ENCODE measurements around the gene ATP2B2.

ATP2B2 gene

DNA sequence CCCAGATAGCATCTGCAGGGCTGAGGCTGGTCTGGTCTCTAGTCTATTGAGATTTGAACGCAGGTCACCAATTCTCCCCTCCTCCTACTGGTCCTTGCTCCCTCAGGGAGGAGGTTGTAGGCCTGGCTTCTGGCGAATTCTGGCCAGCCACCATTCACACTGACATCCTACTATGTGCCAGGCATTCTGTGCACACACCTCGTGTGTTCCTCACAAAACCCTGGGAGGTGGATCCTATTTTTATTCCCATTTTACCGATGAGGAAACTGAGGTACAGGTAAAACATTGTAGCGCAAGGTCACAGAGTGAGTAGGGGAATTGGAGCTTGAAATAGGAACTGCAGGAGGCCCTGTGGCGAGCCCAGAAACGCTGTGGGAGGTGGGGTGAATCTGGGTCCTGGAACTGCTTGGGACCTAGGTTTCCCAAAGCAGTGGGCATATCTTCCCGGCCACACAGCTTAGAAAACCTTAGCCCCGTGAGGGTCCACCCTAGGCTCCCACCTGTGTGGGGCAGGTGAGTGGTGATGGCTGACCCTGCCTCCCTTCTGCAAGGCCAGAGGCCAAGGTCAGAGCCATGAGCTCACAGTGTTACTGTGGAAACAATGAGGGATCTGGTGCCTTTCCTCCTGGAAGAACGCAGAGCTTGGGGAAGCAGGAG is 4.8 kb upstream of the ATP2B2 start:
- Histone ChIP-seq H3K27me3 (ENCODE audit: control insufficient read depth, insufficient read depth, low read length) (peaks cover 35% of the 10 kb centered on the region), H3K4me1 (ENCODE audit: control insufficient read depth, insufficient read depth, low read length) (no peaks in the 10 kb centered on the region), H3K9me3 (replicated peaks; ENCODE audit: low read length) (no peaks in the 10 kb centered on the region)

DNA sequence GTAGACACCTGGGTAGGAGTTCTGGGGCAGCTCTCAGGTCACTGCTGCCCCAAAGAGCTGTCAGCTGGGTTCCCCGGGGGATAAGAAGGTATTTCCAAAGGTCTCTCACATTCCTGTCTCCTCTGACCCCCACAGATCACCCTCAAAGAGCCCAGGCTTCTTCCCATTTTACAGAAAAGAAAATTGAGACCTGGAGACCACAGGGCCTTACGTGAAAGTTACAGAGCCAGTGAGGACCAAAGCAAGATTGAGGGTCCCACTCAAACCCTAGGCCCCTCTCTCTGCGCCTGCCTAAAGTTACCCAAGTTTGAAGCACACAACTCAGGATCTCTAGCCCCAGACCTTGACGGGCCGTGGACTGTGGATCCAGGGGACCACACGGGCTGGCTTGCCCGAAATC is 3.9 kb upstream of the ATP2B2 start:
- Histone ChIP-seq H3K36me3 (ENCODE audit: insufficient read depth, low read length) (no peaks in the 10 kb centered on the region), H3K9me3 (replicated peaks; ENCODE audit: low read length) (no peaks in the 10 kb centered on the region), H3K27me3 (ENCODE audit: control insufficient read depth, insufficient read depth, low read length) (peaks cover 44% of the 10 kb centered on the region), H3K4me2 (ENCODE audit: low read length) (no peak overlapping the region), H3K9ac (ENCODE audit: low read depth, low read length) (no peak overlapping the region), H3K4me1 (ENCODE audit: control insufficient read depth, insufficient read depth, low read length) (no peaks in the 10 kb centered on the region), H3K4me3 (ENCODE audit: low read length) (no peak overlapping the region)

More for the DNA sequence above, 4.8 kb upstream of the ATP2B2 start:
- H3K4me3 ChIP-seq (ENCODE audit: low read length), result no peak overlapping the region
- no peak overlapping the region for H3K4me2 ChIP-seq (ENCODE audit: low read length)
- H3K9ac ChIP-seq (ENCODE audit: low read depth, low read length), result no peak overlapping the region
- no peaks in the 10 kb centered on the region for H3K36me3 ChIP-seq (ENCODE audit: insufficient read depth, low read length)

DNA sequence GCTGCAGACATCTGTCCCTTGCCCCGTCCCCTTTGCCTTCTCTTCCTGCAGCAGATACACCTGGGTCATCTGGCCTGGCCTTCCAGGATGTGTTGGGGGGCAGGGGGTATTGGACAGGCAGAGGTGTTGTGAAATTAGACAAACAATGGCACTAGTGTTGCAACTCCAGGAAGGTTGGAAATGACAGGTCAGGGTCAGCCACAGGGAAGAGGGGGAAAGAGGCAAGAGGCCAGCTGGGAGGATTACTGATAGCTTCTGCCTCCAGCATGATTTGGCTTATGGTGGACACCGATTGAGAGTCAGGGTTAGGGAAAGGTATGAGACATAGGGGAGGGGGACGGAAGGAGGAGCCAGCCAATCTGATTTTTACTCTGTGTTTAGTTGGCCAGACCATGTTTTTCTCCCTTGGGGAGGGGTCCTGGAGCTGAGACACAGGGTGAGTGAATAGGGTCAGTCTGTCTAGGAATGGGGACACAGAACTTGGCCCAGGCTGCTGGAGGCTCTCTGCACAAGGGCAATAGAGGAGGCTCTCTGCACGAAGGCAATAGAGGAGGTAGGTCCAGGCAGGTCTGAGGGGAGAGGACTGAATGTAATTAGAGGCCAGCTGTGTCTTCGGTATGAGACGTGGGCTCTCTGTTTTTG is 3.4 kb upstream of the ATP2B2 start:
- Histone ChIP-seq H3K36me3 (ENCODE audit: insufficient read depth, low read length) (no peaks in the 10 kb centered on the region), H3K9me3 (replicated peaks; ENCODE audit: low read length) (no peaks in the 10 kb centered on the region), H3K4me1 (ENCODE audit: control insufficient read depth, insufficient read depth, low read length) (no peaks in the 10 kb centered on the region), H3K27me3 (ENCODE audit: control insufficient read depth, insufficient read depth, low read length) (peaks cover 50% of the 10 kb centered on the region), H3K9ac (ENCODE audit: low read depth, low read length) (no peak overlapping the region), H3K4me2 (ENCODE audit: low read length) (no peak overlapping the region), H3K4me3 (ENCODE audit: low read length) (no peak overlapping the region)

DNA sequence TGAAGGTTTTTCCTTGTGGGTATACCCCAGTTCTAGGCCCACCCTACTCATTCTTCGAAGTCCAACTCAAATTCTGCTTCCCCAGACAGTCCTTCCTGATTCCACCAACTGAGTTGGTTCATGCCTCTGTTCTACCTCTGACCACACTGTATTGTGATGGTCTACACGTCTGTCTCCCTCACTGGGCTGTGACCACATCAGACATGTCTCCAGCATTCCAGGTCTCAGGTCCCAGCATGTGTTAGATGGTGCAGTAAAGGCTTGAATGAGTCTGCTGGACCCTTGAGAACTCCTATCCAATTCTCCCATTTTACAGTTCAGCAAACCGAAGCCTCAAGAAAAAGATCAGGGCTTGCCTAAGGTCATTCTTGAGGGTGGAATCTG is 2.8 kb upstream of the ATP2B2 start:
- no peaks in the 10 kb centered on the region for H3K9me3 ChIP-seq (replicated peaks; ENCODE audit: low read length)
- H3K4me1 ChIP-seq (ENCODE audit: control insufficient read depth, insufficient read depth, low read length), result no peaks in the 10 kb centered on the region
- H3K4me3 ChIP-seq (ENCODE audit: low read length), result no peak overlapping the region
- H3K36me3 ChIP-seq (ENCODE audit: insufficient read depth, low read length), result no peaks in the 10 kb centered on the region
- no peak overlapping the region for H3K9ac ChIP-seq (ENCODE audit: low read depth, low read length)
- no peak overlapping the region for H3K4me2 ChIP-seq (ENCODE audit: low read length)
- peaks cover 55% of the 10 kb centered on the region for H3K27me3 ChIP-seq (ENCODE audit: control insufficient read depth, insufficient read depth, low read length)

DNA sequence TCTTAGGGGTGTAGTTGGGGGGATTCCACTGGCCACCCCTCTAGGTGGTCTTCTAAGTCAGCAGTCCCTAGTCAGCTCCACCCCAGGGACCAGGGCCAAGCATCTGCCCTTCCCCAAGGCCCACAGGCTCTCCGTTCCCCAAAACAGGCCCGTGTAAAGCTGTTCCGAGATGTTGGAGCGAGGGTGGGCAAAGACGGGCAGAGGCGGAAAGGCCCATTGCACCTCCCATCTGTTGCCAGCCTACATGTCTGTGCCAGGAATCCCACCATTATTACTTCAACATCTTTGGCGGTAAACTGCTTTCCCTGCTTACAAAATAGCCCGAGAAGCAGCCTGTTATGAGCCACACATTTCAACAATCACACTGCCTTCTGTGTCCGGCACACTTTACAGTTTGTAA is 1.9 kb upstream of the ATP2B2 start:
- no peaks in the 10 kb centered on the region for H3K4me1 ChIP-seq (ENCODE audit: control insufficient read depth, insufficient read depth, low read length)
- no peak overlapping the region for H3K4me2 ChIP-seq (ENCODE audit: low read length)
- no peaks in the 10 kb centered on the region for H3K36me3 ChIP-seq (ENCODE audit: insufficient read depth, low read length)
- H3K27me3 ChIP-seq (ENCODE audit: control insufficient read depth, insufficient read depth, low read length), result peaks cover 60% of the 10 kb centered on the region
- H3K9ac ChIP-seq (ENCODE audit: low read depth, low read length), result no peak overlapping the region
- no peak overlapping the region for H3K4me3 ChIP-seq (ENCODE audit: low read length)
- no peaks in the 10 kb centered on the region for H3K9me3 ChIP-seq (replicated peaks; ENCODE audit: low read length)

DNA sequence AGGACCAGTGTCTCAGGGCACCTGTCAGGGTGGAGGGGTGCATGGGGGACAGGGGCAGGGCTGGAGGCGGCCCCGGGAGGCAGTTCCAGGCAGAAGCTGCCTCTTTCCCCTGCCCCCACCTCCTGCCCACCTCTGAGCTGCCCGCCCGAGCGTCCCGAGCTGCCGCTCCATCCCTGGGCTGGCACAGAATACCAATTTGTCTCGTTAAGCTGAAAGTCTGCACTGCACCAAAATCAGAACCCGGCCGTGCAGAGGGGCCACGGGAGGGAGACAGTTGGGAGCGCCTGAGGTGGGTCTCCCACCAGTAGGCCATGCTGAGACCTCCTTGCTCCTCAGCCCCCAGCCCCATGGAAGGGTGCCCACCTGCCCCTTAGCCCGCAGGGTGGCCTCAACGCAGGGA is 1.3 kb upstream of the ATP2B2 start:
- Histone ChIP-seq H3K9me3 (replicated peaks; ENCODE audit: low read length) (no peaks in the 10 kb centered on the region), H3K4me3 (ENCODE audit: low read length) (no peak overlapping the region), H3K4me1 (ENCODE audit: control insufficient read depth, insufficient read depth, low read length) (no peaks in the 10 kb centered on the region), H3K9ac (ENCODE audit: low read depth, low read length) (no peak overlapping the region), H3K4me2 (ENCODE audit: low read length) (no peak overlapping the region), H3K27me3 (ENCODE audit: control insufficient read depth, insufficient read depth, low read length) (peaks cover 58% of the 10 kb centered on the region), H3K36me3 (ENCODE audit: insufficient read depth, low read length) (no peaks in the 10 kb centered on the region)

DNA sequence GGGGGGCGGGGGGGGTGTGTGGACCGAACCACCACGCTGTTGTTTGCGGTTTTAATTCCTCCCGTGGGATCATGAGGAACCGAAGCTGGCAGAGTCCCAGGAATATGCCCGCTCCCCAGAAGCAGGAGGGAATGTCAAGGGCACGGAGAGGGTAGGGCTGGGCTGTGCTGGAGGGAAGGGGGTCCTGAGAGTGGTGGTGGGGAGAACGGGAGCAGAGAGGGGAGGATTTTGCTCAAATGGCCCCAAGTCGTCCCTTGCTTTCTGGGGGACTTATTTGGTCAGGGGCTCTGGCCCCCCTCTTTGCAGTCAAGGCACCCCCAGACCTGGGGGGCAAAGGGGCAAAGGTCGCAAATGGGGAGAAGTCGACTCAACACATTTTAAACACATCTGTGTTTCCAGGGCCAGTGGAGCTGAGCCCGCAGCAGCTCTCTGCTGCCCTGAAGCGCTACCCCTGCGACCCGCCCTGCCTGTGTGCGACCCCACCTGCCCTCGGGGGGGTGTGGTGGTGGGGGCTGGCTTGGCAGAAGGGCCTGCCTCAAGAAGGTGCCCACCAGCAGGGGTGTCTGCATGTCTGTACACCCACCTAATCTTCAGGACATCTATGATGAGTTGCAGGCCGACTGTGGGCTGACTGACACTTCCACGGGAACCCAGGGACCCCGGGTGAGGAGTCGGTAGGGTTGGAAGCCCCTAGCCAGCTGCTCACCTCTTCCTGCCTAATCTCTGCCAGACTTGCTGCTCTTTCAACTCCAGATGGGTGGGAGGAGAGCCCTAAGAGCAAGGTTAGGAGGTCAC is 602 bp upstream of the ATP2B2 start:
- Histone ChIP-seq H3K27me3 (ENCODE audit: control insufficient read depth, insufficient read depth, low read length) (peaks cover 57% of the 10 kb centered on the region), H3K9me3 (replicated peaks; ENCODE audit: low read length) (no peaks in the 10 kb centered on the region), H3K4me3 (ENCODE audit: low read length) (no peak overlapping the region), H3K36me3 (ENCODE audit: insufficient read depth, low read length) (no peaks in the 10 kb centered on the region), H3K9ac (ENCODE audit: low read depth, low read length) (no peak overlapping the region), H3K4me2 (ENCODE audit: low read length) (no peak overlapping the region), H3K4me1 (ENCODE audit: control insufficient read depth, insufficient read depth, low read length) (no peaks in the 10 kb centered on the region)

DNA sequence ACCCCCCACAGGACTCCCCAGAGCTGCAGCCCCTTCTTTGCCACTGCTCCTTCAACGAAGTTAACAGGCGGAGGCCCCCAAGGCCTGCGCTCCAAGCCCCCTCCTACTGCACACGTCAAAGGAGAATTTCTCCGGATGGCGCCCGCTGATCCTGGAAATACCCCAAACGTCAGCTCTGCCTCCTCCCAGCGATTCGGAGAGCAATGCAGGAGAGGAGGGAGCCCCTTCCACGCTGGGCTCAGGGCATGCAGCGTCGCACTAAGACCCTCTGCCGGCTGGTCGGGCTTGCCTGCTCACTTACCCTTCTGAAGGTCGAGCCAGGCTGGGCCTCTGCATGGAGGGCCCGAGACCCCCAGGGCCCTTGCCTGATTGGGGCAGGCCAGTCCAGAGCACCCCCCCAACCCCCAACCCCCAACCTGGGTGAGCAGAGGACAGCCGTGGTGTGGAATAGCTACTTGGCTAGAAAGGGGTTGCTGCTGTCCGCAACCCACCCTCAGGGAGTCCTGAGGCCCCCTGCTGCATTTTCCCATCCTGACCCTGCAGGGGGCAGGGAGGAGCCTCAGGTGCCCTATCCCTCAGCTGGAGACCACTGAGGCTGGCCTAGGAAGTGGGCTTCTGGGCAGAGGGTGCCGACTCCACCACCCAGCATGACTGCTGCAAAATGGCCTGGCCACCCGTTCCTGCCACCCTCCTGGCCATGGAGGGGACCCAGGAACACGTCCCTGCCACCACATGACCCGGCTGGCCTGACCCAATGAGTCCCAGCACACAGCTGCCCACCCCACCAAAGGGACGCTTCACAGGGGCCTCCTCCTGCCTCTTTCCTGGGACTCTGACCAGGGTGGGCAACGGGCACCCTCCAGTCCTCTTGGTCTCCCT is 976 bp downstream of the ATP2B2 start:
- Histone ChIP-seq H3K4me3 (ENCODE audit: low read length) (no peak overlapping the region), H3K9me3 (replicated peaks; ENCODE audit: low read length) (no peaks in the 10 kb centered on the region), H3K27me3 (ENCODE audit: control insufficient read depth, insufficient read depth, low read length) (peaks cover 54% of the 10 kb centered on the region), H3K9ac (ENCODE audit: low read depth, low read length) (no peak overlapping the region), H3K4me1 (ENCODE audit: control insufficient read depth, insufficient read depth, low read length) (no peaks in the 10 kb centered on the region), H3K36me3 (ENCODE audit: insufficient read depth, low read length) (no peaks in the 10 kb centered on the region), H3K4me2 (ENCODE audit: low read length) (no peak overlapping the region)

DNA sequence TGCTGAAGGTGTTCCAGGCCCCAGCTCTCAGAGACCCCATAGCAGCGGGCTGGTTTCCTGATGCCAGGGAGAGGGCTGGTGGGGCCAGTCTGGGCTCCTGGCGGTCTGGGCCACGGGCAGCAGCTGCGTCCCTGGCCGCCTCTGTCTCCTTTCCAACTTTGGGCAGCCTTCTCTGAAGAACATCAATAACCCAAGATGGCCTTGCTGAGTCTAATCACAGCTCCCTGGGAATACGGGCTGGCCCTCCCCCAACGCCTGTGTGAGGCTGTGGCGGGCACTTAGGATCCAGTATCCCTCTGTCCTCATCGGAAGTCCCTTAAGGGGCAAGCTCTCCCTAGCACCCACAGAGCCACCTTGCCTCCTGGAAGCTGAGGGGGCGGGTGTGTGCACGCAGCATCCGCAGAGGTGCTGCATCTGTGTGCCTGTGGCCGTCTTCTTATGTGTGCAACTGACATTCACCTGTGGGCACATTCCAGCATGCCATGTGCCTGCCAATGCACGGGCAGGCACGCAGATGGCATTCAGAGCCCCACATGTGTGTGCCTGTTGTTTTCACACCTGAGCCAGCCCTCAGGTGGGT is 2.1 kb downstream of the ATP2B2 start:
- H3K4me2 ChIP-seq (ENCODE audit: low read length), result no peak overlapping the region
- peaks cover 58% of the 10 kb centered on the region for H3K27me3 ChIP-seq (ENCODE audit: control insufficient read depth, insufficient read depth, low read length)
- no peak overlapping the region for H3K9ac ChIP-seq (ENCODE audit: low read depth, low read length)
- no peaks in the 10 kb centered on the region for H3K9me3 ChIP-seq (replicated peaks; ENCODE audit: low read length)
- H3K4me3 ChIP-seq (ENCODE audit: low read length), result no peak overlapping the region
- no peaks in the 10 kb centered on the region for H3K4me1 ChIP-seq (ENCODE audit: control insufficient read depth, insufficient read depth, low read length)
- H3K36me3 ChIP-seq (ENCODE audit: insufficient read depth, low read length), result no peaks in the 10 kb centered on the region

DNA sequence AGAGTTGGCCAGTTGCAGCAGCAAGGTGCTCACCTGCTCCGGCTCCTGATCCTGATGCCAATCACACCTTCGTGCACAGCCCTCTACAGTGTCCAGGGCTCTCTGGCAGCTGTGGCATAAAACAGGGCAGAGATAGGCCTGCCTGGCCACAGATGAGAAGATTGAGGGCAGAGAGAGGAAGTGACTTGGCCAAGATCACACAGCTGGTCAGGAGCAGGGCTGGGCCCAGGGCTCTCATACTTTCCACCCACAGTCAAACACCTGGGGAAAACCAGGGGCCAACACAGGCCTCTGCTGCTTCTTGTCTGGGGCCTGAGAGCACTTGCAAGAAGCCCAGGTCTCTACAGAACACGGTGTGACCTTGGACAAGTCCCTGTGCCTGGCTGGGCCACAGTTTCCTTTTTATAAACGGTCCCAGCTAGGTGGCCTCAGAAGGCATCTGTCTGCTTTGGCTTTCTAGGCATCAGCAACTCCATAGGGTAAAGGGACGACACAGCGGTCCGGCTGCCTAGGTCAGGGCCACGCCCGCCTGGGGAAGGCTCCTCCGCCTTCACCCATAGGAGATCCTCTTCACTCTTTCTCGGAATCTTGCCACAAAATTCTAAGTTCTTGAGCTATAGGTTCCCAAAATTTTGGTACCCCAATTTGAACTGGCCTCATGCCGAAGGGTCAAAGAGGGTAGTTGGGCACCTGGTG is 3.1 kb downstream of the ATP2B2 start:
- peaks cover 60% of the 10 kb centered on the region for H3K27me3 ChIP-seq (ENCODE audit: control insufficient read depth, insufficient read depth, low read length)

More for the DNA sequence above, 3.1 kb downstream of the ATP2B2 start:
- no peaks in the 10 kb centered on the region for H3K36me3 ChIP-seq (ENCODE audit: insufficient read depth, low read length)
- no peaks in the 10 kb centered on the region for H3K9me3 ChIP-seq (replicated peaks; ENCODE audit: low read length)
- no peaks in the 10 kb centered on the region for H3K4me1 ChIP-seq (ENCODE audit: control insufficient read depth, insufficient read depth, low read length)
- H3K9ac ChIP-seq (ENCODE audit: low read depth, low read length), result no peak overlapping the region
- no peak overlapping the region for H3K4me2 ChIP-seq (ENCODE audit: low read length)
- no peak overlapping the region for H3K4me3 ChIP-seq (ENCODE audit: low read length)
